WTC11 (cell line): ENCODE measurements around the gene FLT1. TPM values are rescaled to one million over a fixed set of nuclear protein-coding genes. Genes with fewer than 3 reads are reported as not detected.

Experiments used
- ATAC-seq: fragments of 200-7000 bp; cut with Tn5 transposase; 2 replicates; pipeline ENCODE4 v1.10.0; 2021; ENCODE audit warnings: mild to moderate bottlenecking, moderate library complexity
- CTCF ChIA-PET: fragments of 300-600 bp; sonication (Branson Sonifier 250); formaldehyde crosslinking; loops from one replicate; lab custom pipeline; 2021; ENCODE audit warnings: antibody characterized with exemption; lab: Charles Lee
- POLR2A ChIA-PET: fragments of 350-600 bp; sonication (Branson Sonifier 250); formaldehyde crosslinking; loops from one replicate; lab custom pipeline; 2021; ENCODE audit warnings: antibody characterized with exemption; lab: Charles Lee
- DNase-seq: peaks from one replicate; pipeline ENCODE4 v3.0.0; 2021; ENCODE audit warnings: low spot score
- H3K27ac Mint-ChIP-seq: 2 replicates; pipeline ENCODE4 v1.8.0; 2021; ENCODE audit warnings: mixed read lengths
- H3K27me3 Mint-ChIP-seq: 2 replicates; pipeline ENCODE4 v1.8.0; 2021; ENCODE audit warnings: low read depth, mild to moderate bottlenecking, moderate library complexity, mixed read lengths
- H3K36me3 Mint-ChIP-seq: 2 replicates; pipeline ENCODE4 v1.8.0; 2021; ENCODE audit warnings: mixed read lengths
- H3K4me1 Mint-ChIP-seq: 2 replicates; pipeline ENCODE4 v1.8.0; 2022; ENCODE audit warnings: mixed read lengths
- H3K4me3 Mint-ChIP-seq: 2 replicates; pipeline ENCODE4 v1.8.0; 2021; ENCODE audit warnings: mild to moderate bottlenecking, moderate library complexity, mixed read lengths
- H3K9me3 Mint-ChIP-seq: 2 replicates; pipeline ENCODE4 v1.8.0; 2021; ENCODE audit warnings: mixed read lengths
- ELF4 ChIP-seq: sonication (generic); formaldehyde crosslinking; IDR thresholded peaks from 2 replicates; pipeline ENCODE4 v1.8.1; 2022; ENCODE audit warnings: low read depth, mild to moderate bottlenecking, moderate library complexity, missing genetic modification reagents
- FOXJ3 ChIP-seq: sonication (generic); formaldehyde crosslinking; IDR thresholded peaks from 2 replicates; pipeline ENCODE4 v1.9.0; 2021; ENCODE audit warnings: missing genetic modification reagents, mild to moderate bottlenecking, borderline replicate concordance
- FOXK1 ChIP-seq: sonication (generic); formaldehyde crosslinking; IDR thresholded peaks from 2 replicates; pipeline ENCODE4 v1.8.0; 2022; ENCODE audit warnings: mild to moderate bottlenecking, moderate library complexity, missing genetic modification reagents
- GABPB1 ChIP-seq: sonication (generic); formaldehyde crosslinking; IDR thresholded peaks from 2 replicates; pipeline ENCODE4 v1.8.1; 2023; ENCODE audit warnings: mild to moderate bottlenecking, missing genetic modification reagents
- GTF2I ChIP-seq: fragments of 250-450 bp; sonication (Bioruptor Pico); conservative IDR thresholded peaks from 2 replicates; pipeline ENCODE4 v1.4.0; 2021; ENCODE audit warnings: mild to moderate bottlenecking
- JUN ChIP-seq: sonication (generic); formaldehyde crosslinking; IDR thresholded peaks from 2 replicates; pipeline ENCODE4 v1.8.0; 2023; ENCODE audit warnings: mild to moderate bottlenecking, missing genetic modification reagents
- KAT7 ChIP-seq: sonication (generic); formaldehyde crosslinking; IDR thresholded peaks from 2 replicates; pipeline ENCODE4 v1.8.1; 2023; ENCODE audit warnings: missing genetic modification reagents, mild to moderate bottlenecking, borderline replicate concordance
- NFE2L1 ChIP-seq: sonication (generic); formaldehyde crosslinking; IDR thresholded peaks from 2 replicates; pipeline ENCODE4 v1.8.1; 2023; ENCODE audit warnings: missing genetic modification reagents
- NFYB ChIP-seq: sonication (generic); formaldehyde crosslinking; conservative IDR thresholded peaks from 2 replicates; pipeline ENCODE4 v1.8.0; 2022; ENCODE audit warnings: low read depth, missing genetic modification reagents
- NR2C2 ChIP-seq: sonication (generic); formaldehyde crosslinking; IDR thresholded peaks from 2 replicates; pipeline ENCODE4 v1.8.0; 2022; ENCODE audit warnings: mild to moderate bottlenecking, missing genetic modification reagents
- PRRX2 ChIP-seq: fragments of 250-450 bp; sonication (Bioruptor Pico); IDR thresholded peaks from 2 replicates; pipeline ENCODE4 v1.8.0; 2021; ENCODE audit warnings: mild to moderate bottlenecking
- RELA ChIP-seq: sonication (generic); formaldehyde crosslinking; IDR thresholded peaks from 2 replicates; pipeline ENCODE4 v1.8.1; 2022; ENCODE audit warnings: missing genetic modification reagents, mild to moderate bottlenecking, borderline replicate concordance
- SOX15 ChIP-seq: fragments of 250-450 bp; sonication (Bioruptor Pico); IDR thresholded peaks from 2 replicates; pipeline ENCODE4 v1.9.0; 2021; ENCODE audit warnings: mild to moderate bottlenecking
- TEAD1 ChIP-seq: sonication (generic); formaldehyde crosslinking; IDR thresholded peaks from 2 replicates; pipeline ENCODE4 v1.8.0; 2022; ENCODE audit warnings: mild to moderate bottlenecking, missing genetic modification reagents
- ZNF232 ChIP-seq: sonication (generic); formaldehyde crosslinking; IDR thresholded peaks from 2 replicates; pipeline ENCODE4 v1.8.0; 2022; ENCODE audit warnings: mild to moderate bottlenecking, missing genetic modification reagents
- ZNF396 ChIP-seq: fragments of 250-450 bp; sonication (Bioruptor Pico); IDR thresholded peaks from 2 replicates; pipeline ENCODE4 v1.8.0; 2021; ENCODE audit warnings: mild to moderate bottlenecking, moderate library complexity, borderline replicate concordance
- ZNF671 ChIP-seq: fragments of 250-450 bp; sonication (Bioruptor Pico); IDR thresholded peaks from 2 replicates; pipeline ENCODE4 v1.8.0; 2021; ENCODE audit warnings: mild to moderate bottlenecking
- total RNA-seq: library from RNA; stranded (reverse); gene quantifications from 3 replicates; pipeline ENCODE4 v1.2.3, GENCODE V29; 2021
- TF ChIP-seq, protein P1 (sequence below): fragments of 250-450 bp; sonication (Bioruptor Pico); IDR thresholded peaks from 2 replicates; pipeline ENCODE4 v1.9.0; 2021; ENCODE audit warnings: mild to moderate bottlenecking
- TF ChIP-seq, protein P2 (sequence below): sonication (generic); formaldehyde crosslinking; IDR thresholded peaks from 2 replicates; pipeline ENCODE4 v1.8.1; 2022; ENCODE audit warnings: low read depth, missing genetic modification reagents, borderline replicate concordance
- TF ChIP-seq, protein P3 (sequence below): sonication (generic); formaldehyde crosslinking; IDR thresholded peaks from 2 replicates; pipeline ENCODE4 v1.8.1; 2023; ENCODE audit warnings: mild to moderate bottlenecking, missing genetic modification reagents, moderate library complexity
- TF ChIP-seq, protein P4 (sequence below): sonication (generic); formaldehyde crosslinking; conservative IDR thresholded peaks from 2 replicates; pipeline ENCODE4 v1.8.1; 2022; ENCODE audit warnings: mild to moderate bottlenecking, missing genetic modification reagents
- TF ChIP-seq, protein P5 (sequence below): sonication (generic); formaldehyde crosslinking; IDR thresholded peaks from 2 replicates; pipeline ENCODE4 v1.8.0; 2022; ENCODE audit warnings: mild to moderate bottlenecking, missing genetic modification reagents
- TF ChIP-seq, protein P6 (sequence below): sonication (generic); formaldehyde crosslinking; IDR thresholded peaks from 2 replicates; pipeline ENCODE4 v1.8.1; 2022; ENCODE audit warnings: low read depth, mild to moderate bottlenecking, moderate library complexity, missing genetic modification reagents, borderline replicate concordance
- TF ChIP-seq, protein P7 (sequence below): fragments of 250-450 bp; sonication (Bioruptor Pico); IDR thresholded peaks from 2 replicates; pipeline ENCODE4 v1.8.0; 2021; ENCODE audit warnings: mild to moderate bottlenecking

The FLT1 gene
- total RNA-seq, 1 experiment from 2014 or later: 66.3 TPM

DNA sequence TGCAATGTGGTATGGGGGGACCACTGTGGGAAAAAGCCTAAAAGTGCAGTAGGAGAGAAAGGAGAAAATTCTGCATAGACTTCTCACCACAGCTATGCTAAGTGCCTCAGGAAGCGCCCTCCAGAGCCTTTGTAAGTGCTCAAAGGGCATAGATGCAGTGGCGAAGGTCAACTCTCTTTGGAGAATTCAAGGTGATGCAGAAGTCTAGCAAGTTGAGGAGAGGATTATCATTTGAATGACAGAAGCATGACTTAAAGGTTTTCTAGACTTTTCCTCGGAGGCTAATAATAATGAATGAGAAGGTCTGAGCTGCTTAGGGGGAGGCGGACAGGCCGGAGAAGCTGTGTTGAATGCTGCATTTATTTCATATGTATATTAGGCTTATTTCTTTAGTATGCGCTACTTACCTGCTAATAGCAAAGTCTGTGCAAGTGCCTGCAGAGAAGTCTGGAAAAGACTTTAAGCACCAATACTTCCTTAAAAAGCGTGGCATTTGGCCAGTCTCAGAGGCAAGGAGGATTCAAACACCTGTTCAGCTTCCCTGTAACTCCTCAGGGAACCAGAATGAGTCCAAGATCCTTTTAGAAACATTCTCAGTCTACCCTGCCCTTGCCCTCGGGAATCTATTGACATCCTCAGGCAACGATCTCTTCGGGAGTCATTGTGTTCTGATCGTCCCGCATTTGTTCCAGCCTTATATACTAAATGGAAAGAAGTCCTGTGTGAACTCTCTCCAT lies 56.2 kb downstream of the FLT1 start (continued):
- TF ChIP-seq, protein P1, sequence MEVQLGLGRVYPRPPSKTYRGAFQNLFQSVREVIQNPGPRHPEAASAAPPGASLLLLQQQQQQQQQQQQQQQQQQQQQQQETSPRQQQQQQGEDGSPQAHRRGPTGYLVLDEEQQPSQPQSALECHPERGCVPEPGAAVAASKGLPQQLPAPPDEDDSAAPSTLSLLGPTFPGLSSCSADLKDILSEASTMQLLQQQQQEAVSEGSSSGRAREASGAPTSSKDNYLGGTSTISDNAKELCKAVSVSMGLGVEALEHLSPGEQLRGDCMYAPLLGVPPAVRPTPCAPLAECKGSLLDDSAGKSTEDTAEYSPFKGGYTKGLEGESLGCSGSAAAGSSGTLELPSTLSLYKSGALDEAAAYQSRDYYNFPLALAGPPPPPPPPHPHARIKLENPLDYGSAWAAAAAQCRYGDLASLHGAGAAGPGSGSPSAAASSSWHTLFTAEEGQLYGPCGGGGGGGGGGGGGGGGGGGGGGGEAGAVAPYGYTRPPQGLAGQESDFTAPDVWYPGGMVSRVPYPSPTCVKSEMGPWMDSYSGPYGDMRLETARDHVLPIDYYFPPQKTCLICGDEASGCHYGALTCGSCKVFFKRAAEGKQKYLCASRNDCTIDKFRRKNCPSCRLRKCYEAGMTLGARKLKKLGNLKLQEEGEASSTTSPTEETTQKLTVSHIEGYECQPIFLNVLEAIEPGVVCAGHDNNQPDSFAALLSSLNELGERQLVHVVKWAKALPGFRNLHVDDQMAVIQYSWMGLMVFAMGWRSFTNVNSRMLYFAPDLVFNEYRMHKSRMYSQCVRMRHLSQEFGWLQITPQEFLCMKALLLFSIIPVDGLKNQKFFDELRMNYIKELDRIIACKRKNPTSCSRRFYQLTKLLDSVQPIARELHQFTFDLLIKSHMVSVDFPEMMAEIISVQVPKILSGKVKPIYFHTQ (CRISPR knock-in tag): no peak
- TF ChIP-seq JUN (no peak), NFE2L1 (no peak), RELA (CRISPR knock-in tag) (no peak), FOXK1 (CRISPR knock-in tag) (no peak), GABPB1 (CRISPR knock-in tag) (no peak), FOXJ3 (CRISPR knock-in tag) (no peak), ZNF671 (CRISPR knock-in tag) (no peak), ZNF232 (CRISPR knock-in tag) (no peak), KAT7 (CRISPR knock-in tag) (no peak)
- TF ChIP-seq, protein P2, sequence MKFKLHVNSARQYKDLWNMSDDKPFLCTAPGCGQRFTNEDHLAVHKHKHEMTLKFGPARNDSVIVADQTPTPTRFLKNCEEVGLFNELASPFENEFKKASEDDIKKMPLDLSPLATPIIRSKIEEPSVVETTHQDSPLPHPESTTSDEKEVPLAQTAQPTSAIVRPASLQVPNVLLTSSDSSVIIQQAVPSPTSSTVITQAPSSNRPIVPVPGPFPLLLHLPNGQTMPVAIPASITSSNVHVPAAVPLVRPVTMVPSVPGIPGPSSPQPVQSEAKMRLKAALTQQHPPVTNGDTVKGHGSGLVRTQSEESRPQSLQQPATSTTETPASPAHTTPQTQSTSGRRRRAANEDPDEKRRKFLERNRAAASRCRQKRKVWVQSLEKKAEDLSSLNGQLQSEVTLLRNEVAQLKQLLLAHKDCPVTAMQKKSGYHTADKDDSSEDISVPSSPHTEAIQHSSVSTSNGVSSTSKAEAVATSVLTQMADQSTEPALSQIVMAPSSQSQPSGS (CRISPR knock-in tag): no peak
- TF ChIP-seq, protein P3, sequence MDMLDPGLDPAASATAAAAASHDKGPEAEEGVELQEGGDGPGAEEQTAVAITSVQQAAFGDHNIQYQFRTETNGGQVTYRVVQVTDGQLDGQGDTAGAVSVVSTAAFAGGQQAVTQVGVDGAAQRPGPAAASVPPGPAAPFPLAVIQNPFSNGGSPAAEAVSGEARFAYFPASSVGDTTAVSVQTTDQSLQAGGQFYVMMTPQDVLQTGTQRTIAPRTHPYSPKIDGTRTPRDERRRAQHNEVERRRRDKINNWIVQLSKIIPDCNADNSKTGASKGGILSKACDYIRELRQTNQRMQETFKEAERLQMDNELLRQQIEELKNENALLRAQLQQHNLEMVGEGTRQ: peak; percentile 30; the same call in 1 of the 2 replicates
- TF ChIP-seq, protein P4, sequence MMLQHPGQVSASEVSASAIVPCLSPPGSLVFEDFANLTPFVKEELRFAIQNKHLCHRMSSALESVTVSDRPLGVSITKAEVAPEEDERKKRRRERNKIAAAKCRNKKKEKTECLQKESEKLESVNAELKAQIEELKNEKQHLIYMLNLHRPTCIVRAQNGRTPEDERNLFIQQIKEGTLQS (CRISPR knock-in tag): no peak
- TF ChIP-seq, protein P5, sequence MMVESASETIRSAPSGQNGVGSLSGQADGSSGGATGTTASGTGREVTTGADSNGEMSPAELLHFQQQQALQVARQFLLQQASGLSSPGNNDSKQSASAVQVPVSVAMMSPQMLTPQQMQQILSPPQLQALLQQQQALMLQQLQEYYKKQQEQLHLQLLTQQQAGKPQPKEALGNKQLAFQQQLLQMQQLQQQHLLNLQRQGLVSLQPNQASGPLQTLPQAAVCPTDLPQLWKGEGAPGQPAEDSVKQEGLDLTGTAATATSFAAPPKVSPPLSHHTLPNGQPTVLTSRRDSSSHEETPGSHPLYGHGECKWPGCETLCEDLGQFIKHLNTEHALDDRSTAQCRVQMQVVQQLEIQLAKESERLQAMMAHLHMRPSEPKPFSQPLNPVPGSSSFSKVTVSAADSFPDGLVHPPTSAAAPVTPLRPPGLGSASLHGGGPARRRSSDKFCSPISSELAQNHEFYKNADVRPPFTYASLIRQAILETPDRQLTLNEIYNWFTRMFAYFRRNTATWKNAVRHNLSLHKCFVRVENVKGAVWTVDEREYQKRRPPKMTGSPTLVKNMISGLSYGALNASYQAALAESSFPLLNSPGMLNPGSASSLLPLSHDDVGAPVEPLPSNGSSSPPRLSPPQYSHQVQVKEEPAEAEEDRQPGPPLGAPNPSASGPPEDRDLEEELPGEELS: no peak; the same call in 1 of the 2 replicates

DNA sequence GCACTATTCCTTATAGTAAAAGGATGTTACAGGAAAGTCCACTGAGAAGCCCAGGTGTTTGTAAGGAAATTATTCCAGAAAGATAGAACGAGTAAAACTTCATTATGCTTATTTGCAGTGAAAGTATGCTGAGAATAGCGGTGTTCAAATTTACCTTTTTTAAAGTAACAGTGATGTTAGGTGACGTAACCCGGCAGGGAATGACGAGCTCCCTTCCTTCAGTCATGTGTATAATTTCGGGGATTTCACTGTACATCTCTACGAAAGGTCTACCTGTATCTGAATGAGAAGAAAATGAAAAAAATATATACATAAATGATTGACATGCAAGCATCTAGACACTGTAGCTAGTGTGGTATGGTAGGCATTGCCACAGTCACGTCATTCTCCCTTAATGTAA lies 56.9 kb downstream of the FLT1 start:
- TF ChIP-seq FOXJ3 (CRISPR knock-in tag): no peak
- no peak for TF ChIP-seq PRRX2 (CRISPR knock-in tag)
- no peak for TF ChIP-seq ELF4
- TF ChIP-seq ZNF396 (CRISPR knock-in tag): no peak
- TF ChIP-seq, protein P6, sequence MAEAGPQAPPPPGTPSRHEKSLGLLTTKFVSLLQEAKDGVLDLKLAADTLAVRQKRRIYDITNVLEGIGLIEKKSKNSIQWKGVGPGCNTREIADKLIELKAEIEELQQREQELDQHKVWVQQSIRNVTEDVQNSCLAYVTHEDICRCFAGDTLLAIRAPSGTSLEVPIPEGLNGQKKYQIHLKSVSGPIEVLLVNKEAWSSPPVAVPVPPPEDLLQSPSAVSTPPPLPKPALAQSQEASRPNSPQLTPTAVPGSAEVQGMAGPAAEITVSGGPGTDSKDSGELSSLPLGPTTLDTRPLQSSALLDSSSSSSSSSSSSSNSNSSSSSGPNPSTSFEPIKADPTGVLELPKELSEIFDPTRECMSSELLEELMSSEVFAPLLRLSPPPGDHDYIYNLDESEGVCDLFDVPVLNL (CRISPR knock-in tag): no peak
- no peak for TF ChIP-seq KAT7 (CRISPR knock-in tag)
- no peak for TF ChIP-seq TEAD1 (CRISPR knock-in tag)
- TF ChIP-seq NR2C2 (CRISPR knock-in tag): no peak
- TF ChIP-seq, protein P4 (CRISPR knock-in tag): no peak
- TF ChIP-seq FOXK1 (CRISPR knock-in tag): no peak
- TF ChIP-seq, protein P7, sequence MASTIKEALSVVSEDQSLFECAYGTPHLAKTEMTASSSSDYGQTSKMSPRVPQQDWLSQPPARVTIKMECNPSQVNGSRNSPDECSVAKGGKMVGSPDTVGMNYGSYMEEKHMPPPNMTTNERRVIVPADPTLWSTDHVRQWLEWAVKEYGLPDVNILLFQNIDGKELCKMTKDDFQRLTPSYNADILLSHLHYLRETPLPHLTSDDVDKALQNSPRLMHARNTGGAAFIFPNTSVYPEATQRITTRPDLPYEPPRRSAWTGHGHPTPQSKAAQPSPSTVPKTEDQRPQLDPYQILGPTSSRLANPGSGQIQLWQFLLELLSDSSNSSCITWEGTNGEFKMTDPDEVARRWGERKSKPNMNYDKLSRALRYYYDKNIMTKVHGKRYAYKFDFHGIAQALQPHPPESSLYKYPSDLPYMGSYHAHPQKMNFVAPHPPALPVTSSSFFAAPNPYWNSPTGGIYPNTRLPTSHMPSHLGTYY: no peak
- no peak for TF ChIP-seq SOX15 (CRISPR knock-in tag)
- TF ChIP-seq GTF2I (CRISPR knock-in tag): no peak
- no peak for TF ChIP-seq NFYB (CRISPR knock-in tag)
- Mint-ChIP-seq H3K4me3 (no peak overlapping the region), H3K4me1 (peaks cover 85% of the 10 kb centered on the region), H3K27me3 (no peaks in the 10 kb centered on the region), H3K9me3 (no peaks in the 10 kb centered on the region), H3K27ac (peak overlapping the region; percentile 97), H3K36me3 (peaks cover 56% of the 10 kb centered on the region)
- ATAC-seq: no peak
- no peak for DNase-seq
- ChIA-PET CTCF (no interaction called here), POLR2A (no interaction called here)
